Activated CD8-positive, alpha-beta memory T cell treated with anti-CD3 and anti-CD28 coated beads, Interleukin-2, amount 50 U/mL, for 1 hour (primary cell): ENCODE results near the gene VAV2.

Experiments
- DNase-seq: peaks from one replicate; pipeline ENCODE4 v3.0.0-alpha.2; 2020; ENCODE audit errors: extremely low read depth

VAV2 gene

GRCh38 chr9:133991964-133992779 is at the start of gene VAV2:
Gene VAV2, minus strand, starts transcription at chr9:133992324. Its CDS starts 46 bp downstream, at chr9:133992278.
- no peak for DNase-seq

DNA sequence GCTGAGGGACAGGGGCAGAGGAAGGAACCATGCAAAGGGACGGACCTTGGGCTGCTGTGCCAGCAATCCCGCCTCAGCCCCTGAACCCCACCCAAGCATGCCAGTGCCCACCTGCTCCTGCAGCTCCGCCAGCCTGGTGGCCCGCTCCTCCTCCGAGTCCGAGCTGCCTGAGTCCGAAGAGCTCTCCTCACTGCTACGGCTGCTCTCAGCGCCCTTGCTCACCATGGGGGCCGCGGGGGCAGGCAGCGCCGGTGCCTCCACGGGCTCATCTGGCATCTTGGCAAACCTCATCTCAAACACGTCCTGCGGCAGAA is 49.5 kb upstream of the VAV2 start:
- DNase-seq = no peak

- no peak for DNase-seq
Measured at GRCh38 chr9:134040781-134041648, 48.9 kb upstream of the VAV2 start.

DNA sequence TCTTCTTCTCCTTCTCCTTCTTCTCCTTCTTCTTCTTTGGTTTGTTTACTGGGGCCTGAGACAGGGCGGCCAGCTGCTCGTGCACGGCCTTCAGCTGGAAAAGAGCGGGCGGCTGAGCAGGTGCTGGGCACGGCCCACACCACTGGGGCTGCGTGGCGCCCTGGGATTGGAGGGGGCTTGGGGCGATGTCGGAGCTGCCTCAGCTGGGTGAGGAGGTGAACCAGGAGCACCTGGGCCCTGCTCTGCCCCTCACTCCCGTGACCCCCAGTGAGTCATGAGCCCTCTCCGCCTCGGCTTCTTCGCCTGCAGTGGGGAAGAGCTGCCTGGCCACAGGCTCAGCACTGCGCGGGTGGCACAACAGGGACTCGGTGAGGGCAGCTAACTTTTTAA is 48.0 kb upstream of the VAV2 start:
- DNase-seq = no peak

DNA sequence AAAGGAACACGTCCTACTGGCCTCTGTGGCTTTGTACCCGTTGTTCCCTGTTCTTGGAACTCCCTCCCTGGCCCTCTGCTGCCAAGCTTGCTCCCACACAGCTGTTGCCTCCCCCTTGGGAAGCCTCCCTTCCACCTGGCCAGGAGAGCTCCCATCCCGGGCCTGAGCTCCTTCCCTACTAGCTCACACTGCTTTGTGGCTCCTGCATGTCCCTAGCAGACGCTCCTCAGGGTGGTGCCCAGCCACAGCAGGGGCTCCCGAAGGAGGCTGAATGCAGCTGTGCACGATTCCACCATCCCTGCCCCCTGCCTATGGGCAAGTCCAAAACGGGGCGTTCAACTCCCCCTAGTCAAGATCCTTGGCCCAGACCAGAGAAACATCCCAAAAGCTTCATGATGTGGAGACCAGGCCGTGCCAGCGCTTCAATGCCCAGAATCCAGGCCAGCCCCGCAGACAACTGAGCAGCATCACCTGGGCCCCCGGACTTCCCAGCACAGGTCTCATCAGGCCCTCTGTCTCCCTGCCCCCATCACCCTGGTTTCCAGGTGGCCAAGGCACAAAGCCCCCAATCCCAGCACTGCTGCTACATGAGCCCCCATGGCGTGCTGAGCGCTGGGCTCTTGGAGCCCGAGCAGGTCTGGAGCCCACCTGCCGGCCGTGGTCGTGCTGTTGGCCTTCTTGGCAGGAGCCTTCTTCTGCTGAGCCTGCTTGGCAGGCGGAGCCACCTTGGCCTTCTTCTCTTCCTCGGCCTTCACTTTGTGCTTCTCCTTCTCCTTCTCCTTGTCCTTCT is 47.5 kb upstream of the VAV2 start:
- no peak for DNase-seq

GRCh38 chr9:134037641-134038040 is 45.5 kb upstream of the VAV2 start:
- DNase-seq = no peak

DNA sequence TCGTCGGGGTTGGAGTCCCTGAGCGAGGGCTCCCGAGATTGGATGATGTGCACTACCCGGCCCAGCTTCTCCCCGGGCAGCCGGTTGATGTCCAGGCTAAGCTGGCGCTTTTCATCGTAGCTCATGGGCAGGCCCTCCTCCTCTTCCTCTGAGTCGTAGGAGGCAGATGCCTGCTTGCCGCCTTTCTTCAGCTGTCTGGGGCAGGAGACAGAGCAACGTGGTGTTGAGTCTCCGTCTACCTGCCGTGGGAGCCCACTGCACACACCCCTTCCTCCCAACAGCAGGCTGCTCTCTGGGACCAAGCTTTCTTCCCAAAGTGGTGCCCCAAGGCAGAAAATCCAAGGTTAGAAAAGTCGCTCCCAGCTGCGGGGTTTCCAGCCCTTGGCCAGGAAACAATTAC is 44.0 kb upstream of the VAV2 start:
- no peak for DNase-seq

DNA sequence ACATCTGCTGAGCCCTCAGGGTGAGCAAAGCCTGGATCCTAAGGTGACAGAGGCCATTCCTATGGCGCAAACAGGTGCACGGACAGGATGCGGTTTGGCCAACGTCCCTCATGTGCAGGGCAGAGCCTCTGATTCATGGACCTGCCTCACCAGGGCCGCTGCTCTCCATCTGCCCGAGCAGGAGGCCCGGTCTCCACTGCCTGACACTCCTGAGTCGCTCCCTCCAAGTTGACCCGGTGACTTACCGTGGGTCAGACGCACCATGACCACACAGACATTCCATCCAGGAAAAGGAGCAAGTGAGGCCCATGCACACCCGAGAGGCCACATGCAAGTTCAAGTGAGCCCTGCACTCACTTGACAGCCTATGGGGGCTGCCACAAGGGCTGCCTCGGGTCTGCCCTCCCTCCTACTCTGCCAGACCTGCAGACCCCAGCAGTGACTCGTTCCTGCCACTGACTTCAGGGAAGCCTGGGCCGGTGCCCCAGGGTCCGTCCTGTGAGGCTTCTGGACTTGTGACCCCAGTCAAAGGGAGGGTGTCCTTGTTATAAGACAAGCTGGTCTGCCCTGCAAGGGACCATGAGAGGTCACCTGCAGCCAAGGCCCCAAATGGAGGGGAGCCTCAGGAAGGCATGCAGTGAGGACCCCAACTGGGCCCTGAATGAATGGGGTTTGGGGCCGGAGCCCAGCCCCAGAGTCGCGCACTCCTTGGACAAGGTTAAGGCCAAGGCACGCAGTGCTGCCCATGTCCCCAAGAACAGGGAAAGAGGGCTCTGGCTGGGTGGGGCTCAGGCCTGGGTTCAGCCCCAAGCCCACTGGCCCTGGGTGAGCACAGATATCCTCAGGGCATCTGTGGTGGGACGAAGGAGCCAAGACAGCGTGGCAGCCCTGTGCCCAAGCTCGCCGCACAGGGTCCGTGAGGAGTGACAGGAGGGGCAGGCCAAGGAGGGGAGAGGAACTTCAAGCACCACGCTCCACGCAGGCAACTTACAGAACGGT is 43.2 kb upstream of the VAV2 start:
- no peak for DNase-seq

GRCh38 chr9:134034215-134035040 is 42.3 kb upstream of the VAV2 start:
- no peak for DNase-seq

GRCh38 chr9:134033516-134034214 is 41.5 kb upstream of the VAV2 start:
- no peak for DNase-seq

DNA sequence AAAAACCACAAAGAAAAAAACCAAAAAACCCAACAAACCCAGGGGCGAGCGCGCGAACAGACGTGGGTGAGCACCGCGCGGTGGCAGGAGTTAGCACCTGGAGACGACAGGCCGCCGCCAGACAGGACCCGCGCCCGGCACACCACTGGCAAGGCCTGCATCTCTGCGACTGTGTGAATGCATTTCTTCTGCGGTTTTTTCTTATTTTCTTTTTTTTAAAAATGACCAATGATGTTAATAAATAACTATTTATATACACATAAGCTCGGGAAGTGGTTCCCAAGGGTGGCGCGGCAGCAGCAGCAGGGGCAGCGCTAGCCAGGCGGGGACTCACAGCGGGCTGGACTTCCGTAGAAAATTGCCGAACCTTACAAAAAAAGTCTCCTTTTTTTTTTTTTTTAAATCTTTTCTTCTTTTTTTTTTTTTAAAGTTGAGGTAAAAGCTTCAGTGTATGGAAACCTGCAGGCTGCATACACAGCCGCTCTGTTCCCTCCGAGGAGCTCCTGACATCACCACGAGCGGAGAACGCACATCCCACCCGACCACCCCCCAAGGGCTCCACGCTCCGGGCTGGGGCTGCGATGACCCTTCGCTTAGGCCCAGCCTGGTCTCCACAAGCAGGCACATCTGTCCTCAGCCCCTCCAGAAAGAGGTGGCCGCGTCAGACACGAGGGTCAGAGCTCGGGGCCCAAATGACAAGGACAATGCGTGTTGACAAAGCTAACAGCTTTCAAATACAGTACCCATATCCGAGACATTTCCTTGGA is 40.5 kb upstream of the VAV2 start:
- no peak for DNase-seq

GRCh38 chr9:134031783-134032182 is 39.7 kb upstream of the VAV2 start:
- DNase-seq = no peak

DNA sequence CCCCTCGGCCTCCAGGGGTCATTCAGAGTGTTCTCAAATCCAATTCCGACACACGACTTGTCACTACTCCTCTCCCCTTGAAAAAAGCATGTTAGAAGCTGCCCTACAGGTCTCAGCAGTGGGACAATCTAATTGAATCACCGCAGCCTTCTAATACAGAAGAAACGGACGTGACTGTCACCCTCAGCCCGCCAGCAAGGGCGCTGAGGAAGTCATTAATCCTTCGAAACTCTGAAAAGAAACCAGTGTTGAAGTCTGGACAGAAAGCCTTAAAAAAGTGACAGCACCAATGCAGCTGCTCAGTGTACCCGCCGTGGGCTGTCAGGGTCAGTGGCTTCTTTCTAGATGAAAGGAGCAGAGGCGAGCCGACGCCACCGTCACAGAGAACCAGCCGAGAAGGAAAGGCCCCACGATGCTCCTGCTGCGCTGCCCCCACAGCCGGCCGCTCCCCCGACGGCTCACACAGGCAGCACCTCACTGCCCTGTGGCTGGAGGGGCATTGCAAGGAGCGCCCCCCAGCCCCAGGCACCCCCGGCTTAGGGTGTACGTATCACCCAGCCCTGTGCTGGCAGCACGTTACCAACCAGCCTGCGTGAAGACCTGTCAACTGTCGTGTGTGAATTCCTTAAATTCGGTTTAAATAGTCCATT is 38.8 kb upstream of the VAV2 start:
- DNase-seq = no peak

DNA sequence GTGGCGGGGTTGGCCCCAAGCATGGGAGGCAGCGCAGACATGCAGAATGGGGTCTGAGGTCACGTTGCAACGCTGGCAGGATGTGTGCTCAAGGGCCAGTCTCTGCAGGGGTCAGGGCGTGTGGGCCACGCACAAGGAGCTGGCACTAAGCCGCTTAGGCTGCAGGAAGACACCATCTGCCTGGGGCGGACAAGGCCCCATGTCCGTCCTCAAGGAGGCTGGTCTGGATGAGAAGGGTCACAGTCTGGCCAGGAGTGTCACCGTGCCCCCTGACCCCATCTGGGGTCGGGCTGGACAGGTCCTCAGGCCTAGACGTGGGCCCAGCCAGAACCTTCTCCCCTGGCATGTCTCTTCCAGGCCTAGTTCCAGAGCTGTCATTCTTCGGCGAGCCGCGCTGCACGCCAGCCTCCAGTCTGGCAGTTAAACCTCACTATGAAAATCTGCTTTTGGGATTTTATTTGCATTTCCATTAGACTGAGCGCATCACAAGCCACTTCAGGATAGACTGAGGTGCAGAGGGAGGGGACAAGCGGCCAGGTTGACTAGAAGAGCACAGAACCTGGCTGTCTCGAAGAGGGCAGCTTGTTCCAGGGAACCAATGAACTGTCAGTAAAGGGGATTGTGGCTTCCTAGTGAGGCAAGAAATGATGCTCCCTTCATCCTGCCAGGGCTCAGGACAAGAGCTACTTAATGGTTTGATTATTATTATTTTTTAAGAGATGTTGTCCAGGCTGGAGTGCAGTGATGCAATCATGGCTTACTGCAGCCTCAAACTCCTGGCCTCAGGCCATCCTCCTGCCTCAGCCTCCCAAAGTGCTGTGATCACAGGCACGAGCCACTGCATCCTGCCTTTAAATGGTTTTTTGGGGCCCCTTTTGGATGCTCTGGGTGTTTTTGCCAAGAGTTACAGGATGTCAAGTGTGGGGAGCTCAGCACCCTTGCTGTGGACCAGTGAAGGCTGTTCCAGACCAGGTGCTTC is 37.4 kb upstream of the VAV2 start:
- DNase-seq = no peak

DNA sequence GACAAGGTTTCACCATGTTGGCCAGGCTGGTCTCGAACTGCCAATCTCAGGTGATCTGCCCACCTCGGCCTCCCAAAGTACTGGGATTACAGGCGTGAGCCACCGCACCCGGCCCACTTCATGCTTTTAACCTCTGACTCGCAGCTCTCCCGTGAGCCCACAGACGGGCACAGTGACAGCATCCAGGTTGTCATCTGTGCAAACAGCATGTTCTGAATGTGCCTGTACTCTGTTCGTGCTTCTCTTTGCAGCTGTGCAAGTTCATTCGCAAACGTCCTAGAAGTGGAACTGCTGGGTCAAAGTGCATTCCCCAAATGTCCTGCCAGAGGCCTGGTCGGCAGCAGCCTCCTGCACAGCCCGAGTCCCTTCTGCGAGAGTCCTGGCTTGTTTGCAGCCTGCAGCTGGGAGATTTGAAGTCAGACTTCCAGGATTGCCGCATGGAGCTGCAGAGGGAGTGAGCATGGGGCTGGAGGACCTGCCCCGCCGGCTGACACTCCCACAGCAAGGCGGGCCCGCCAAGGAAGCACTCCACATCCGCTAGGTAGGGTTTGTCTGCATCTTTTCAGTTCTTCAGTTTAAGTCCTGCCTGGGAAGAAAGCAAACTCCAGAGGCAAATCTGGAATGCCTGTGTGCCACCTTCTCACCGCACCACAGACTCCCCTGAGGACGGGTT is 36.6 kb upstream of the VAV2 start:
- no peak for DNase-seq

- DNase-seq = no peak
Measured at GRCh38 chr9:134028076-134028475, 36.0 kb upstream of the VAV2 start.

- no peak for DNase-seq
Measured at GRCh38 chr9:134027561-134027960, 35.4 kb upstream of the VAV2 start.
